H1 (cell line): ENCODE measurements around the gene SCN8A. TPM values are rescaled to one million over a fixed set of nuclear protein-coding genes. Genes with fewer than 3 reads are reported as not detected.

ENCODE experiments used
- CTCF ChIA-PET: fragments of 300-600 bp; sonication (Branson Sonifier 250); formaldehyde crosslinking; loops from one replicate; lab custom pipeline; 2021; ENCODE audit not compliant: partially characterized antibody; lab: Charles Lee
- POLR2A ChIA-PET: fragments of 300-600 bp; sonication (Branson Sonifier 250); formaldehyde crosslinking; loops from one replicate; lab custom pipeline; 2021; ENCODE audit warnings: inconsistent platforms; ENCODE audit not compliant: partially characterized antibody; lab: Charles Lee
- DNase-seq, 2 experiments: peaks; one replicate each; pipeline versions ENCODE4 v3.0.0 to v3.0.0-alpha.2; 2010 to 2022; ENCODE audit warnings: low spot score in 2 of 2, low read depth in 1 of 2, mixed read lengths in 1 of 2
- FAIRE-seq: peaks from 2 replicates; lab custom pipeline; 2011; peaks lifted over from hg19 to GRCh38; lab: Jason Lieb, UNC
- H2AFZ ChIP-seq: 2 replicates; pipeline ENCODE4 v1.8.1; 2012; ENCODE audit warnings: low read length, inconsistent platforms
- H2AK5ac ChIP-seq: 2 replicates; pipeline ENCODE4 v1.6.1; 2013; ENCODE audit warnings: low read depth, low read length
- H2BK120ac ChIP-seq: replicated peaks from 2 replicates; pipeline ENCODE3; 2013; ENCODE audit warnings: low read depth, low read length, inconsistent platforms
- H2BK12ac ChIP-seq: 2 replicates; pipeline ENCODE4 v1.6.1; 2013; ENCODE audit warnings: low read depth, low read length
- H2BK15ac ChIP-seq: 2 replicates; pipeline ENCODE4 v1.6.1; 2013; ENCODE audit warnings: low read length
- H2BK20ac ChIP-seq: 2 replicates; pipeline ENCODE4 v1.6.1; 2013; ENCODE audit warnings: low read length
- H2BK5ac ChIP-seq: 2 replicates; pipeline ENCODE4 v1.6.1; 2013; ENCODE audit warnings: low read depth, low read length
- H3K14ac ChIP-seq: 2 replicates; pipeline ENCODE4 v1.6.1; 2013; ENCODE audit warnings: inconsistent platforms; ENCODE audit not compliant: insufficient read length
- H3K18ac ChIP-seq: 2 replicates; pipeline ENCODE4 v1.6.1; 2013; ENCODE audit warnings: low read length; ENCODE audit errors: extremely low read depth
- H3K23ac ChIP-seq: 2 replicates; pipeline ENCODE4 v1.6.1; 2013; ENCODE audit warnings: inconsistent platforms; ENCODE audit not compliant: insufficient read length
- H3K23me2 ChIP-seq: 2 replicates; pipeline ENCODE4 v1.6.1; 2013; ENCODE audit warnings: low read depth, low read length
- H3K27ac ChIP-seq: 2 replicates; pipeline ENCODE4 v1.6.1; 2011; ENCODE audit warnings: low read depth, low read length, inconsistent platforms
- H3K27me3 ChIP-seq, 4 experiments: replicated peaks in 1 of 4; 1 replicate in 1 of 4; 2 replicates in 3 of 4; pipeline versions ENCODE4 v1.6.1 to v1.8.1; 2011 to 2013; ENCODE audit warnings: low read length in 3 of 4, mild to moderate bottlenecking in 3 of 4, inconsistent platforms in 2 of 4, mixed read lengths in 2 of 4, moderate library complexity in 1 of 4; ENCODE audit not compliant: control insufficient read depth in 3 of 4, insufficient read depth in 3 of 4; ENCODE audit errors: extremely low read depth in 1 of 4
- H3K36me3 ChIP-seq, 4 experiments: 2 replicates each; pipeline versions ENCODE4 v1.6.1 to v1.8.1; 2011 to 2013; ENCODE audit warnings: mild to moderate bottlenecking in 4 of 4, low read length in 3 of 4, moderate library complexity in 2 of 4, control low read depth in 1 of 4, inconsistent platforms in 1 of 4; ENCODE audit not compliant: insufficient read depth in 4 of 4, control insufficient read depth in 2 of 4
- H3K4ac ChIP-seq: replicated peaks from 2 replicates; pipeline ENCODE3; 2013; ENCODE audit warnings: low read length, low read depth, mixed read lengths, inconsistent platforms; ENCODE audit not compliant: insufficient read length
- H3K4me1 ChIP-seq, 4 experiments: replicated peaks in 1 of 4; 1 replicate in 1 of 4; 2 replicates in 3 of 4; pipeline versions ENCODE4 v1.6.1 to v1.8.1; 2011 to 2013; ENCODE audit warnings: low read length in 3 of 4, inconsistent platforms in 2 of 4, mixed read lengths in 1 of 4; ENCODE audit not compliant: insufficient read depth in 4 of 4, control insufficient read depth in 3 of 4
- H3K4me2 ChIP-seq, 2 experiments: 2 replicates each; pipeline versions ENCODE4 v1.6.1 to v1.8.1; 2011 to 2013; ENCODE audit warnings: low read depth in 2 of 2, low read length in 2 of 2, control low read depth in 1 of 2, inconsistent platforms in 1 of 2, mild to moderate bottlenecking in 1 of 2; ENCODE audit not compliant: insufficient read depth in 1 of 2
- H3K4me3 ChIP-seq, 4 experiments: fragments of 200-600, 300-600 bp in 1 of 4; sonication (generic), shearing (Covaris generic), sonication (Bioruptor Twin) in 1 of 4; 2 replicates each; pipeline versions ENCODE4 v1.5.1 to v1.8.1; 2011 to 2016; ENCODE audit warnings: low read length in 4 of 4, low read depth in 3 of 4, control low read depth in 2 of 4, inconsistent platforms in 2 of 4, mild to moderate bottlenecking in 2 of 4, mixed read lengths in 1 of 4, moderate library complexity in 1 of 4; ENCODE audit not compliant: insufficient read depth in 2 of 4; ENCODE audit errors: extremely low read depth in 1 of 4
- H3K56ac ChIP-seq: replicated peaks from 2 replicates; pipeline ENCODE3; 2013; ENCODE audit warnings: low read depth, mild to moderate bottlenecking, mixed read lengths, low read length, inconsistent platforms; ENCODE audit not compliant: insufficient read length
- H3K79me1 ChIP-seq: 2 replicates; pipeline ENCODE4 v1.6.1; 2013; ENCODE audit warnings: low read depth, low read length, control low read depth
- H3K79me2 ChIP-seq, 2 experiments: 2 replicates each; pipeline versions ENCODE4 v1.6.1 to v1.8.1; 2012 to 2013; ENCODE audit warnings: low read length in 2 of 2, mild to moderate bottlenecking in 2 of 2, inconsistent platforms in 1 of 2; ENCODE audit not compliant: insufficient read depth in 2 of 2, control insufficient read depth in 1 of 2
- H3K9ac ChIP-seq, 4 experiments: replicated peaks in 1 of 4; 1 replicate in 1 of 4; 2 replicates in 3 of 4; pipeline versions ENCODE4 v1.6.1 to v1.8.1; 2011 to 2013; ENCODE audit warnings: low read depth in 3 of 4, low read length in 3 of 4, control low read depth in 2 of 4, mild to moderate bottlenecking in 2 of 4, moderate library complexity in 2 of 4, inconsistent platforms in 1 of 4; ENCODE audit errors: extremely low read depth in 1 of 4
- H3K9me3 ChIP-seq, 2 experiments: 2 replicates each; pipeline versions ENCODE4 v1.6.1 to v1.8.1; 2012 to 2013; ENCODE audit warnings: mild to moderate bottlenecking in 2 of 2, moderate library complexity in 2 of 2, control low read depth in 1 of 2, inconsistent platforms in 1 of 2, low read depth in 1 of 2, low read length in 1 of 2, mixed read lengths in 1 of 2; ENCODE audit not compliant: insufficient read depth in 2 of 2
- H4K20me1 ChIP-seq, 2 experiments: replicated peaks in 1 of 2; 2 replicates each; pipeline versions ENCODE3 to v1.8.1; 2011 to 2013; ENCODE audit warnings: inconsistent platforms in 2 of 2, low read length in 2 of 2, mild to moderate bottlenecking in 1 of 2; ENCODE audit not compliant: insufficient read depth in 2 of 2, control insufficient read depth in 1 of 2
- H4K5ac ChIP-seq: 2 replicates; pipeline ENCODE4 v1.6.1; 2013; ENCODE audit warnings: low read length, low read depth, mixed read lengths, inconsistent platforms; ENCODE audit not compliant: insufficient read length
- H4K8ac ChIP-seq: 2 replicates; pipeline ENCODE4 v1.8.0; 2013; ENCODE audit warnings: mild to moderate bottlenecking, moderate library complexity, low read length, inconsistent platforms; ENCODE audit not compliant: insufficient read depth; ENCODE audit errors: extremely low read depth
- H4K91ac ChIP-seq: replicated peaks from 2 replicates; pipeline ENCODE3; 2013; ENCODE audit warnings: low read length, mixed read lengths, inconsistent platforms; ENCODE audit not compliant: insufficient read length
- CHD7 ChIP-seq: fragments of 300-600 bp; sonication (generic); IDR thresholded peaks from 2 replicates; pipeline ENCODE4 v1.7.1; 2012; ENCODE audit warnings: low read length, moderate library complexity, mild to moderate bottlenecking, inconsistent platforms; ENCODE audit not compliant: insufficient replicate concordance
- polyA plus RNA-seq, 7 experiments: library from polyadenylated mRNA; depleted of rRNA in 3 of 7; stranded (reverse) in 5 of 7; unstranded in 2 of 7; fragments of >200 nt in 5 of 7; fragments of 200-250 nt in 2 of 7; gene quantifications; 1 replicate in 5 of 7; 2 replicates in 1 of 7; 4 replicates in 1 of 7; pipeline versions ENCODE4 v1.2.1 to v1.2.3, GENCODE V29; 2011 to 2013; ENCODE audit warnings: missing spikeins in 2 of 7, mixed read lengths in 2 of 7
- total RNA-seq: library from RNA; stranded (reverse); fragmentation: NEBNext Ultra II Directional; extraction: Animal tissue kit (Norgen Biotek cat#: 25700); gene quantifications from 2 replicates; pipeline ENCODE4 v1.2.1, GENCODE V29; 2021

SCN8A gene
- total and polyA plus RNA-seq, 2 of the 8 experiments (the other 6 are each of a cell fraction or from before 2014, with no cell fraction given): 6.3 to 10.7 TPM

- no peak for DNase-seq
- POLR2A ChIA-PET: no interaction called here
- no peak for TF ChIP-seq CHD7
Measured at GRCh38 chr12:51653431-51653830, 62.4 kb downstream of the SCN8A start.

More at GRCh38 chr12:51653431-51653830, 62.4 kb downstream of the SCN8A start:
- H2BK120ac ChIP-seq: no peak overlapping the region
- no peak overlapping the region for H3K4me2 ChIP-seq
- H3K4me3 ChIP-seq: no peak overlapping the region
- CTCF ChIA-PET: interaction anchor here (0.6 to 2.8 kb wide), 4 partner anchors 10 to 364 kb away, joined by 3 to 7 read pairs (median 4); no protein-coding TSS in a partner anchor
- no peak overlapping the region for H2AK5ac ChIP-seq
- H4K20me1 ChIP-seq: no peaks in the 10 kb centered on the region
- no peak overlapping the region for H3K9ac ChIP-seq
- no peak overlapping the region for H3K4ac ChIP-seq
- H3K79me1 ChIP-seq: no peaks in the 10 kb centered on the region; the same call in 1 of the 2 replicates
- H3K4me1 ChIP-seq: no peaks in the 10 kb centered on the region
- FAIRE-seq: no peak
- H3K27ac ChIP-seq: no peak overlapping the region
- peaks cover 2 to 8% of the 10 kb centered on the region in 2 experiments; a peak in 2 of 4 replicates for H3K9me3 ChIP-seq
- H3K14ac ChIP-seq: no peak overlapping the region
- H3K23ac ChIP-seq: no peak overlapping the region
- H4K8ac ChIP-seq: no peak overlapping the region
- no peak overlapping the region for H2BK5ac ChIP-seq
- H3K36me3 ChIP-seq: no peaks in the 10 kb centered on the region; a peak in 1 of 8 replicates
- H3K23me2 ChIP-seq: no peaks in the 10 kb centered on the region
- no peak overlapping the region for H4K5ac ChIP-seq
- H3K79me2 ChIP-seq: peaks cover 0 to 12% of the 10 kb centered on the region in 2 experiments; a peak in 1 of 4 replicates
- no peak overlapping the region for H2BK15ac ChIP-seq
- no peaks in the 10 kb centered on the region for H3K27me3 ChIP-seq
- no peak overlapping the region for H2BK12ac ChIP-seq
- H2BK20ac ChIP-seq: no peak overlapping the region
- no peak overlapping the region for H3K18ac ChIP-seq
- no peak overlapping the region for H4K91ac ChIP-seq
- H3K56ac ChIP-seq: no peak overlapping the region
- no peak overlapping the region for H2AFZ ChIP-seq
